Breast epithelium (tissue), 4 donors: ENCODE measurements around the gene DNM3. TPM values are rescaled to one million over a fixed set of nuclear protein-coding genes. Genes with fewer than 3 reads are reported as not detected.

Experiments
- DNase-seq, 2 donors: peaks; one replicate each; pipeline ENCODE4 v3.0.0-alpha.2; 2019; ENCODE audit warnings: low spot score in 2 of 2
- H3K27ac ChIP-seq, 2 donors: fragments of 200-600 bp; sonication (generic) in 1 of 2; one replicate each; pipeline ENCODE4 v1.5.1; 2016 to 2019; ENCODE audit warnings: mild to moderate bottlenecking in 1 of 2
- H3K27me3 ChIP-seq, 2 donors: fragments of 200-600 bp; sonication (generic) in 1 of 2; one replicate each; pipeline versions ENCODE4 v1.5.1 to v1.6.0; 2017 to 2019; ENCODE audit warnings: control low read depth in 1 of 2, mild to moderate bottlenecking in 1 of 2
- H3K36me3 ChIP-seq: fragments of 200-600 bp; one replicate; pipeline ENCODE4 v1.5.1; 2019
- H3K4me1 ChIP-seq, 2 donors: fragments of 200-600 bp; sonication (generic); one replicate each; pipeline ENCODE4 v1.5.1; 2016 to 2019; ENCODE audit warnings: control low read depth in 1 of 2
- H3K4me3 ChIP-seq, 3 donors: fragments of 200-600 bp; sonication (generic); 1 replicate in 2 of 3; 2 replicates in 1 of 3; pipeline ENCODE4 v1.5.1; 2016 to 2019; ENCODE audit warnings: mild to moderate bottlenecking in 3 of 3, moderate library complexity in 2 of 3
- H3K9me3 ChIP-seq, 2 donors: fragments of 200-600 bp; sonication (generic) in 1 of 2; one replicate each; pipeline ENCODE4 v1.5.1; 2016 to 2019; ENCODE audit warnings: control low read depth in 1 of 2
- POLR2A ChIP-seq: fragments of 450-650 bp; IDR thresholded peaks from one replicate; pipeline ENCODE4 v1.6.1; 2016; ENCODE audit warnings: antibody characterized with exemption, mild to moderate bottlenecking, moderate library complexity
- POLR2AphosphoS5 ChIP-seq, 3 donors: sonication (generic); formaldehyde crosslinking; IDR thresholded peaks; one replicate each; pipeline ENCODE4 v1.6.1; 2017; ENCODE audit warnings: antibody characterized with exemption in 3 of 3
- intact Hi-C: fragments of 100-400 bp; cut with DNase I; formaldehyde crosslinking; loops from one replicate; pipeline ENCODE4 v1.15.1; 2023; ENCODE audit warnings: low total_unique reads
- total RNA-seq, 3 donors: library from RNA; depleted of rRNA; stranded (reverse); fragments of >200 nt; gene quantifications; one replicate each; pipeline ENCODE4 v1.1.0, GENCODE V29; 2016
- TF ChIP-seq, protein P1 (sequence below), 3 donors: fragments of 450-650 bp; IDR thresholded peaks; one replicate each; pipeline ENCODE4 v1.5.1; 2016 to 2017; ENCODE audit warnings: antibody characterized with exemption in 3 of 3, mild to moderate bottlenecking in 3 of 3, moderate library complexity in 3 of 3

Gene DNM3
- total RNA-seq, 3 donors from 2014 or later = 5.1 to 7.5 (median 6.6) TPM

DNA sequence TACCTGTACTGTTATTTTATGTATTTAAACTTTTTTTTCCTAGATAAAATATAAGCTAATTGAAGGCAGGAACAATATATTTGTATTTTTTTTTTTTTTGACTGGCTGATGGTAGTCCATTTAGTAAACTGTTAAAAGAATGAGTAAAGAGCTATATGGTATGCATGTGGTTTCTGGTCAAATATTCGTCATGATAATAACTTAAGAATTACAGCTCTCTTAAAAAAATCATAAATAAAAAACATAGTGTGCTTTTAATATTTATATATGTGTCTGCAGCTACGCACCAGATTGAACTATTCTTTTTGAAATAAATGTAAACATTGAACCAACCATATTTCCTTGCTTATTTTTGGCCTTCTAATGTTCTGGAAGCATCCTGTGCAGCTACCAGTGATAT is 306.9 kb downstream of the DNM3 start:
- H3K27me3 ChIP-seq = no peaks in the 10 kb centered on the region
- H3K36me3 ChIP-seq = no peaks in the 10 kb centered on the region
- H3K27ac ChIP-seq = no peak overlapping the region
- intact Hi-C loops = loop anchor here (5.0 kb wide), 1 partner anchor 1219 kb away; no protein-coding TSS in a partner anchor
- DNase-seq = no peak
- H3K4me1 ChIP-seq = no peaks in the 10 kb centered on the region
- no peak overlapping the region for H3K4me3 ChIP-seq
- H3K9me3 ChIP-seq = no peaks in the 10 kb centered on the region
- TF ChIP-seq POLR2AphosphoS5 (IDR thresholded peaks at IDR 0.05) (no peak), POLR2A (no peak)
- TF ChIP-seq, protein P1, sequence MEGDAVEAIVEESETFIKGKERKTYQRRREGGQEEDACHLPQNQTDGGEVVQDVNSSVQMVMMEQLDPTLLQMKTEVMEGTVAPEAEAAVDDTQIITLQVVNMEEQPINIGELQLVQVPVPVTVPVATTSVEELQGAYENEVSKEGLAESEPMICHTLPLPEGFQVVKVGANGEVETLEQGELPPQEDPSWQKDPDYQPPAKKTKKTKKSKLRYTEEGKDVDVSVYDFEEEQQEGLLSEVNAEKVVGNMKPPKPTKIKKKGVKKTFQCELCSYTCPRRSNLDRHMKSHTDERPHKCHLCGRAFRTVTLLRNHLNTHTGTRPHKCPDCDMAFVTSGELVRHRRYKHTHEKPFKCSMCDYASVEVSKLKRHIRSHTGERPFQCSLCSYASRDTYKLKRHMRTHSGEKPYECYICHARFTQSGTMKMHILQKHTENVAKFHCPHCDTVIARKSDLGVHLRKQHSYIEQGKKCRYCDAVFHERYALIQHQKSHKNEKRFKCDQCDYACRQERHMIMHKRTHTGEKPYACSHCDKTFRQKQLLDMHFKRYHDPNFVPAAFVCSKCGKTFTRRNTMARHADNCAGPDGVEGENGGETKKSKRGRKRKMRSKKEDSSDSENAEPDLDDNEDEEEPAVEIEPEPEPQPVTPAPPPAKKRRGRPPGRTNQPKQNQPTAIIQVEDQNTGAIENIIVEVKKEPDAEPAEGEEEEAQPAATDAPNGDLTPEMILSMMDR (IDR thresholded peaks at IDR 0.05) = no peak

DNA sequence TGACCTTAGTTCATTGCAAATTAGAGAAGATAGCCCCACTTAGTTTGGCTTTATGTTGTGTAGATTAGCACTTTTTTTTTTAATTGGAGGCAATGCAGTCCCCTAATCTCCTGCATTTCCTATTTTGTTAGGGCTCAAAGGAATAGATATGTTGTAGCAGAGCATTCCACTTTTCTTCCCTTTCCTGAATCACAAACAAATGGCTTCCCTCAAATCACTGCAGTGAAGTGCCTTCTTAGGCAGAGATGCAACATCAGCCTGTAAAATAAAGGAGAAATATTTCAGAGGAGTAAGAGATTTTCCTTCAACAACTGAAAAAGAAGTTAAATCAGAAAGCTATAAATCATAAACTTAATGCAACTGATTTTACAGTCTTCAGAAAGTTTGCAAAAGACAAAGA is 307.4 kb downstream of the DNM3 start:
- H3K27ac ChIP-seq = no peak overlapping the region
- H3K4me3 ChIP-seq = no peak overlapping the region
- TF ChIP-seq POLR2A (no peak), POLR2AphosphoS5 (IDR thresholded peaks at IDR 0.05) (no peak)
- TF ChIP-seq, protein P1 (IDR thresholded peaks at IDR 0.05) = no peak
- intact Hi-C loops = loop anchor here (5.0 kb wide), 1 partner anchor 1219 kb away; no protein-coding TSS in a partner anchor
- H3K36me3 ChIP-seq = no peaks in the 10 kb centered on the region
- no peaks in the 10 kb centered on the region for H3K9me3 ChIP-seq
- no peaks in the 10 kb centered on the region for H3K4me1 ChIP-seq
- DNase-seq = no peak
- H3K27me3 ChIP-seq = no peaks in the 10 kb centered on the region

DNA sequence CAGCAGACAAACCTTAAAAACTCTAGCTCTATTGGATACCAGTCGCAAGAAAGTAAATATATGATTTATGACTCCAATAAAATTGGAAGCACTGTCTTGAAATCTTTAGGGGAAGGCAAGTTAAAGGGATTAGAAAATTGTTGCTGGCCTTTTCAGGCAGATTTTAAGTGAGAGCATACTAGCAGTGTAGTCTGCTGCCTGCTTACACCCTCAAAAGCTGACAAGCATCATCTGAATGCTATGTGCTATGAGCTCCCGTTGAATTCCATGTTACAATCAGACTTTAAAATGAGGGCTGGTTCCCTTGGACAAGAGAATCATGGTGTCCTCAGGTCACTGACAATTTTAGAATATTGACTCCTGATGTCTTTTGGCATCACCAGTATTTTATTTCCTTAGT is 308.0 kb downstream of the DNM3 start:
- Histone ChIP-seq H3K27me3 (no peaks in the 10 kb centered on the region), H3K27ac (no peak overlapping the region), H3K36me3 (no peaks in the 10 kb centered on the region), H3K4me3 (no peak overlapping the region), H3K4me1 (no peaks in the 10 kb centered on the region), H3K9me3 (no peaks in the 10 kb centered on the region)
- no peak for DNase-seq
- intact Hi-C loops = loop anchor here (5.0 kb wide), 1 partner anchor 1218 kb away; no protein-coding TSS in a partner anchor
- TF ChIP-seq POLR2AphosphoS5 (IDR thresholded peaks at IDR 0.05) = no peak
- TF ChIP-seq, protein P1 (IDR thresholded peaks at IDR 0.05) = no peak
- TF ChIP-seq POLR2A = no peak

DNA sequence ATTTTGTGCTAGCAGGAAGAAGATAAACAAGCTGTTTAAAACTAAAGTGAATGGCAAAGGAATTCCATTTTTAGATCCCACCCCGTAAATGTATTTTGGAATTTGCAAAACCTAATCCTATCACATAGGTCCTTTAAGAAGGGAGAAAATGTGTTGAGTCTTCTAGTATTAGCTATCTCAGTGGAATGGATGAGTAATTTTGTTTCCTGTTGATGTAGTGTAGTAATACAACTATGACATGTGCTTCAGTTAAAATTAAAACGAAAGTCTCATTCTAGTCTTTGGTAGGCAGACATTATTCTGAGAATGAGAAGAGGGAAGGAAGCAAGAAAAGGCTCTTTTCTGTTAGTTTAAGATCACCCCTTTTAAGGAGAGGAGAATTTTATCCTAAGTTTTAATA is 313.3 kb downstream of the DNM3 start:
- Histone ChIP-seq H3K4me1 (no peaks in the 10 kb centered on the region), H3K4me3 (no peak overlapping the region), H3K27ac (no peak overlapping the region), H3K36me3 (no peaks in the 10 kb centered on the region), H3K9me3 (no peaks in the 10 kb centered on the region), H3K27me3 (no peaks in the 10 kb centered on the region)
- TF ChIP-seq, protein P1 (IDR thresholded peaks at IDR 0.05) = no peak
- TF ChIP-seq POLR2AphosphoS5 (IDR thresholded peaks at IDR 0.05) = no peak
- DNase-seq = no peak
- intact Hi-C loops = no loop called here

DNA sequence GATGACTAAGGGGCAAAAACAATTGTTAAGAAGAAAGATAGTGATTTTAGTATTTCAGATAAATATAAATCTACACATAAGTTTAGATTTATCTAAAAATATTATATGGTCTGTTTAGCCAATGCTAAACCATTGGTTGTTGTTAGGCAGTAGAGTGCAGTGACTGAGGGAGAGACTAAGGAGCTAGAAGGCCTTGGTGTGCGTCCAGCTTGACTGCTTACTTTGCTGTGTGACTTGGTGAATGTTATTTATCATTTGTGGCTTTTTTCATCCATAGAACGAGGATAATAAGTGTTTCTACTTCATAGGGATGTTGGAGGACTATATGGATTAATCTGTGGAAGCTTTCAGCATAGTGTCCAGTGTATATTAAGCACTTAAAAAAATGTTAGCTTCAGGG is 314.5 kb downstream of the DNM3 start:
- Histone ChIP-seq H3K27ac (no peak overlapping the region), H3K4me1 (no peaks in the 10 kb centered on the region), H3K9me3 (no peaks in the 10 kb centered on the region), H3K4me3 (no peak overlapping the region), H3K27me3 (no peaks in the 10 kb centered on the region), H3K36me3 (no peaks in the 10 kb centered on the region)
- intact Hi-C loops = no loop called here
- TF ChIP-seq, protein P1 (IDR thresholded peaks at IDR 0.05) = no peak
- no peak for DNase-seq
